SK-N-SH treated with all-trans-retinoic acid at 6 μM for 48 hours (cell line): ENCODE results near the gene SAP25.
A peak's percentile ranks its signal among the peaks of the same experiment; 100 is the strongest.

ENCODE experiments used
- ATAC-seq: fragments of 200-7000 bp; cut with Tn5 transposase; 3 replicates; pipeline ENCODE4 v1.9.1; 2020; ENCODE audit warnings: mild to moderate bottlenecking, moderate library complexity
- ARNTL ChIP-seq: fragments of 450-650 bp; formaldehyde crosslinking; IDR thresholded peaks from 2 replicates; pipeline ENCODE4 v1.5.0; 2020; ENCODE audit warnings: low read depth, mild to moderate bottlenecking, moderate library complexity, borderline replicate concordance
- CREB5 ChIP-seq: fragments of 250-450 bp; sonication (Bioruptor Pico); IDR thresholded peaks from 2 replicates; pipeline ENCODE4 v1.5.1; 2020; ENCODE audit warnings: low read depth, mild to moderate bottlenecking, moderate library complexity
- CSDC2 ChIP-seq: fragments of 250-450 bp; sonication (Bioruptor Pico); IDR thresholded peaks from 2 replicates; pipeline ENCODE4 v1.5.0; 2020; ENCODE audit warnings: mild to moderate bottlenecking, moderate library complexity
- CSRNP3 ChIP-seq: fragments of 250-450 bp; sonication (Bioruptor Pico); IDR thresholded peaks from 2 replicates; pipeline ENCODE4 v1.5.1; 2021; ENCODE audit warnings: mild to moderate bottlenecking, moderate library complexity
- ESRRG ChIP-seq: fragments of 250-450 bp; sonication (Bioruptor Pico); IDR thresholded peaks from 2 replicates; pipeline ENCODE4 v1.6.1; 2021; ENCODE audit warnings: mild to moderate bottlenecking
- ISL1 ChIP-seq: fragments of 250-450 bp; sonication (Bioruptor Pico); IDR thresholded peaks from 2 replicates; pipeline ENCODE4 v2.1.2; 2022; ENCODE audit warnings: mild to moderate bottlenecking, moderate library complexity
- OSR1 ChIP-seq: fragments of 250-450 bp; sonication (Bioruptor Pico); IDR thresholded peaks from 2 replicates; pipeline ENCODE4 v1.8.0; 2022; ENCODE audit warnings: moderate library complexity, mild to moderate bottlenecking, inconsistent platforms
- PATZ1 ChIP-seq: fragments of 250-450 bp; sonication (Bioruptor Pico); IDR thresholded peaks from 2 replicates; pipeline ENCODE4 v1.8.0; 2020; ENCODE audit warnings: mild to moderate bottlenecking, moderate library complexity, borderline replicate concordance
- PPARA ChIP-seq: fragments of 250-450 bp; sonication (Bioruptor Pico); IDR thresholded peaks from 2 replicates; pipeline ENCODE4 v1.5.0; 2020; ENCODE audit warnings: mild to moderate bottlenecking, borderline replicate concordance
- RARB ChIP-seq: fragments of 250-450 bp; sonication (Bioruptor Pico); IDR thresholded peaks from 2 replicates; pipeline ENCODE4 v1.8.0; 2021; ENCODE audit warnings: mild to moderate bottlenecking, moderate library complexity
- TCF4 ChIP-seq: fragments of 250-450 bp; sonication (Bioruptor Pico); IDR thresholded peaks from 2 replicates; pipeline ENCODE4 v1.8.0; 2021; ENCODE audit warnings: mild to moderate bottlenecking, moderate library complexity, borderline replicate concordance
- TOX ChIP-seq: fragments of 250-450 bp; sonication (Bioruptor Pico); IDR thresholded peaks from 2 replicates; pipeline ENCODE4 v1.8.0; 2021; ENCODE audit warnings: mild to moderate bottlenecking, moderate library complexity, borderline replicate concordance
- TSHZ2 ChIP-seq: fragments of 250-450 bp; sonication (Bioruptor Pico); IDR thresholded peaks from 2 replicates; pipeline ENCODE4 v1.5.0; 2020; ENCODE audit warnings: mild to moderate bottlenecking, moderate library complexity
- ZFP3 ChIP-seq: fragments of 250-450 bp; sonication (Bioruptor Pico); IDR thresholded peaks from 2 replicates; pipeline ENCODE4 v1.5.0; 2020; ENCODE audit warnings: mild to moderate bottlenecking, moderate library complexity
- ZFP30 ChIP-seq: fragments of 450-650 bp; formaldehyde crosslinking; IDR thresholded peaks from 2 replicates; pipeline ENCODE4 v1.5.0; 2022; ENCODE audit warnings: mild to moderate bottlenecking, moderate library complexity

The SAP25 gene

GRCh38 chr7:100604976-100605911 lies 31.5 kb upstream of the SAP25 start:
- no peak for ATAC-seq
- TF ChIP-seq TSHZ2 (CRISPR knock-in tag), result no peak
- no peak for TF ChIP-seq PATZ1 (CRISPR knock-in tag)

- peak; percentile 42 for ATAC-seq
- no peak for TF ChIP-seq TOX (CRISPR knock-in tag)
- TF ChIP-seq ZFP3 (CRISPR knock-in tag), result peak; percentile 43; the same call in 1 of the 2 replicates
- peak; percentile 95; the same call in 1 of the 2 replicates for TF ChIP-seq PATZ1 (CRISPR knock-in tag)
These were observed 30.6 kb upstream of the SAP25 start for GRCh38 chr7:100604028-100604975.

- TF ChIP-seq OSR1 (CRISPR knock-in tag), result no peak
- 0 out of 2 replicates have a peak, but pooled peaks have one; percentile 27 for TF ChIP-seq ZFP3 (CRISPR knock-in tag)
- peak; percentile 18 for ATAC-seq
These were observed 30.0 kb upstream of the SAP25 start for GRCh38 chr7:100603726-100604027.

GRCh38 chr7:100602889-100603725 lies 29.4 kb upstream of the SAP25 start:
- ATAC-seq, result peak; percentile 81
- no peak for TF ChIP-seq TOX (CRISPR knock-in tag)
- no peak for TF ChIP-seq CSRNP3 (CRISPR knock-in tag)
- no peak for TF ChIP-seq ARNTL (CRISPR knock-in tag)
- TF ChIP-seq PATZ1 (CRISPR knock-in tag), result 0 out of 2 replicates have a peak, but pooled peaks have one; percentile 20
- no peak for TF ChIP-seq ISL1
- TF ChIP-seq PPARA (CRISPR knock-in tag), result no peak
- peak; percentile 92 for TF ChIP-seq TCF4
- TF ChIP-seq RARB (CRISPR knock-in tag), result no peak
- TF ChIP-seq ESRRG (CRISPR knock-in tag), result no peak
- no peak for TF ChIP-seq TSHZ2 (CRISPR knock-in tag)
- TF ChIP-seq CREB5, result no peak
- TF ChIP-seq ZFP30 (CRISPR knock-in tag), result no peak
- no peak for TF ChIP-seq CSDC2 (CRISPR knock-in tag)
